HepG2 (cell line): ENCODE data around the gene LPIN3. TPM values are rescaled to one million over a fixed set of nuclear protein-coding genes. Genes with fewer than 3 reads are reported as not detected.
A peak's percentile ranks its signal among the peaks of the same experiment; 100 is the strongest.

ENCODE experiments used
- FOSL1 ChIP-seq: sonication (generic); formaldehyde crosslinking; IDR thresholded peaks from 2 replicates; pipeline ENCODE4 v1.9.0; 2021; ENCODE audit warnings: missing genetic modification reagents, borderline replicate concordance
- HMG20A ChIP-seq: IDR thresholded peaks from 2 replicates; pipeline ENCODE4 v1.6.1; 2016; ENCODE audit warnings: borderline replicate concordance
- NKX3-1 ChIP-seq: sonication (generic); formaldehyde crosslinking; IDR thresholded peaks from 2 replicates; pipeline ENCODE4 v1.5.0; 2020; ENCODE audit warnings: missing genetic modification reagents
- PHF21A ChIP-seq: sonication (generic); formaldehyde crosslinking; IDR thresholded peaks from 2 replicates; pipeline ENCODE4 v1.5.0; 2020; ENCODE audit warnings: mild to moderate bottlenecking, missing genetic modification reagents
- POGZ ChIP-seq: sonication (generic); formaldehyde crosslinking; IDR thresholded peaks from 2 replicates; pipeline ENCODE4 v1.4.0; 2020; ENCODE audit warnings: mild to moderate bottlenecking, missing genetic modification reagents
- SAP130 ChIP-seq: IDR thresholded peaks from 2 replicates; pipeline ENCODE4 v1.6.1; 2016; ENCODE audit warnings: low read depth
- ZBTB8A ChIP-seq: sonication (generic); formaldehyde crosslinking; IDR thresholded peaks from 2 replicates; pipeline ENCODE4 v1.4.0; 2020; ENCODE audit warnings: mild to moderate bottlenecking, low read depth, missing genetic modification reagents, borderline replicate concordance
- ZMYM2 ChIP-seq: sonication (generic); formaldehyde crosslinking; IDR thresholded peaks from 2 replicates; pipeline ENCODE4 v1.8.0; 2022; ENCODE audit warnings: mild to moderate bottlenecking, missing genetic modification reagents
- ZMYM4 ChIP-seq: sonication (generic); formaldehyde crosslinking; IDR thresholded peaks from 2 replicates; pipeline ENCODE4 v1.8.1; 2023; ENCODE audit warnings: mild to moderate bottlenecking, missing genetic modification reagents
- ZNF354B ChIP-seq: sonication (generic); formaldehyde crosslinking; IDR thresholded peaks from 2 replicates; pipeline ENCODE4 v1.8.0; 2022; ENCODE audit warnings: mild to moderate bottlenecking, missing genetic modification reagents
- ZNF432 ChIP-seq: sonication (generic); formaldehyde crosslinking; IDR thresholded peaks from 2 replicates; pipeline ENCODE4 v1.5.0; 2020; ENCODE audit warnings: missing genetic modification reagents, mild to moderate bottlenecking, borderline replicate concordance
- ZNF468 ChIP-seq: sonication (generic); formaldehyde crosslinking; IDR thresholded peaks from 2 replicates; pipeline ENCODE4 v1.8.0; 2022; ENCODE audit warnings: mild to moderate bottlenecking, moderate library complexity, missing genetic modification reagents
- ZNF629 ChIP-seq: sonication (generic); formaldehyde crosslinking; conservative IDR thresholded peaks from 2 replicates; pipeline ENCODE4 v1.5.0; 2020; ENCODE audit warnings: missing genetic modification reagents
- ZNF746 ChIP-seq: sonication (generic); formaldehyde crosslinking; IDR thresholded peaks from 2 replicates; pipeline ENCODE4 v1.8.0; 2022; ENCODE audit warnings: mild to moderate bottlenecking, missing genetic modification reagents
- polyA plus RNA-seq, 8 experiments: library from polyadenylated mRNA; depleted of rRNA in 3 of 8; stranded (reverse) in 7 of 8; unstranded in 1 of 8; fragments of >200 nt; fragmentation: Illumina TruSeq in 4 of 8; extraction: Trizol in 4 of 8; gene quantifications; 2 replicates each; pipeline versions ENCODE4 v1.2.1 to v1.2.3, GENCODE V29; 2011 to 2016; ENCODE audit warnings: low read depth in 4 of 8, missing spikeins in 1 of 8, mixed read lengths in 1 of 8; ENCODE audit not compliant: insufficient read depth in 1 of 8
- total RNA-seq, 5 experiments: library from RNA; depleted of rRNA; stranded (reverse); fragments of >200 nt; fragmentation: Illumina TruSeq; extraction: Trizol; gene quantifications; 2 replicates each; pipeline ENCODE4 v1.2.3, GENCODE V29; 2016; ENCODE audit warnings: low read depth in 1 of 5
- TF ChIP-seq, protein P1 (sequence below): sonication (generic); formaldehyde crosslinking; IDR thresholded peaks from 2 replicates; pipeline ENCODE4 v1.4.0; 2020; ENCODE audit warnings: missing genetic modification reagents, borderline replicate concordance
- TF ChIP-seq, protein P2 (sequence below): sonication (generic); formaldehyde crosslinking; conservative IDR thresholded peaks from 2 replicates; pipeline ENCODE4 v1.4.0; 2020; ENCODE audit warnings: missing genetic modification reagents
- TF ChIP-seq, protein P3 (sequence below): sonication (generic); formaldehyde crosslinking; IDR thresholded peaks from 2 replicates; pipeline ENCODE4 v1.4.0; 2020; ENCODE audit warnings: missing genetic modification reagents
- TF ChIP-seq, protein P4 (sequence below): sonication (generic); formaldehyde crosslinking; IDR thresholded peaks from 2 replicates; pipeline ENCODE4 v1.8.1; 2023; ENCODE audit warnings: mild to moderate bottlenecking, missing genetic modification reagents
- TF ChIP-seq, protein P5 (sequence below): IDR thresholded peaks from 2 replicates; pipeline ENCODE4 v1.6.1; 2016; ENCODE audit warnings: control low read depth

LPIN3 gene
- total and polyA plus RNA-seq, 2 of the 13 experiments (the other 11 are each of a cell fraction or from before 2014, with no cell fraction given), result 14.2 to 28.6 TPM

DNA sequence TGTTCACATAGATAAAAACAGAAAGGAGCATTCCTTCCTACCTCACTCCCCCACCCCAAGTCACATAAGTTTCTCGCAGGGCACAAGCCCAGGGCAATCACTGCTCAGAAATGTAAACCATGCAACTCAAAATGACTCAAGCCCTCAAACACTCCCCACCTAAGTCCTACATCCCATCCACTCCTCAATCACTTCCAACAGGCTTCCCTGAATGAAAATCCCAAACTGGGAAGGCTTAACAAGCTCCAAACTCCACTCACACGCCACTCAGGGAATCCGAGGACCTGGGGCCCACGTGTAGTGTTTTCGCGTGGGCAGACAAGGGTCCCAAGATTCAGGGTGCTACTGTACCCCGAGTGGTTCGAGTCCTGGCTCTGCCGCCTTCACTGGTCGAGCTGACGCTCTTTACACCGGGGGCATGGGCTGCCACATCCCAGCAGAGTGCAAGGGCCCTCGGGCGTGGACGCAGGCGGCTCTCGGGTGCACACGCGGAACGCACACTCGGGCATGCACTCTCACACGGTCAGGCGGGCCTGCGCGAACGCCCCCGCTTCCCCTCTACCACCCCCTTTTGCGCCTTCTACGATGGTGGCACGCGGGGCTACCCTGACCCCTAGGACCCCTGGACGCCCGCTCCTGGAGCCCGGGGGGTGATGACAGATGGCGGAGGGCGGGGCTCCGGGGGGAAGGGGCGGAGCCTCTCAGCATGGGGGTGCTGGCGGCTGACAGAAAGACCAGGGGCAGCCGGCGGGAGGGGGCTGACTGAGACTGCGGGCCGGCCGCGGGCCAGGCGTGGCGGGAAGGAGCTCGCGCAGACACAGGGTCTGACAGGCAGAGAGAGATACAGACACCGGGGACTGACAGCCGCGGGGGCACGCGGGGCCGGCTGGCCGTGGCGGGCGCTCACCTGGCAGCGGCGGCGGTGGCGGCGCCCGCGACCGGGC, 23.7 kb upstream of the LPIN3 start (continued):
- TF ChIP-seq ZNF629, result no peak; the same call in 1 of the 2 replicates
- TF ChIP-seq ZNF468 (CRISPR knock-in tag), result no peak
- TF ChIP-seq, protein P1, sequence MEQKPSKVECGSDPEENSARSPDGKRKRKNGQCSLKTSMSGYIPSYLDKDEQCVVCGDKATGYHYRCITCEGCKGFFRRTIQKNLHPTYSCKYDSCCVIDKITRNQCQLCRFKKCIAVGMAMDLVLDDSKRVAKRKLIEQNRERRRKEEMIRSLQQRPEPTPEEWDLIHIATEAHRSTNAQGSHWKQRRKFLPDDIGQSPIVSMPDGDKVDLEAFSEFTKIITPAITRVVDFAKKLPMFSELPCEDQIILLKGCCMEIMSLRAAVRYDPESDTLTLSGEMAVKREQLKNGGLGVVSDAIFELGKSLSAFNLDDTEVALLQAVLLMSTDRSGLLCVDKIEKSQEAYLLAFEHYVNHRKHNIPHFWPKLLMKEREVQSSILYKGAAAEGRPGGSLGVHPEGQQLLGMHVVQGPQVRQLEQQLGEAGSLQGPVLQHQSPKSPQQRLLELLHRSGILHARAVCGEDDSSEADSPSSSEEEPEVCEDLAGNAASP (CRISPR knock-in tag), result peak; percentile 40; the same call in 1 of the 2 replicates
- TF ChIP-seq HMG20A, result no peak
- peak; percentile 85; the same call in 1 of the 2 replicates for TF ChIP-seq SAP130 (CRISPR knock-in tag)
- TF ChIP-seq, protein P2, sequence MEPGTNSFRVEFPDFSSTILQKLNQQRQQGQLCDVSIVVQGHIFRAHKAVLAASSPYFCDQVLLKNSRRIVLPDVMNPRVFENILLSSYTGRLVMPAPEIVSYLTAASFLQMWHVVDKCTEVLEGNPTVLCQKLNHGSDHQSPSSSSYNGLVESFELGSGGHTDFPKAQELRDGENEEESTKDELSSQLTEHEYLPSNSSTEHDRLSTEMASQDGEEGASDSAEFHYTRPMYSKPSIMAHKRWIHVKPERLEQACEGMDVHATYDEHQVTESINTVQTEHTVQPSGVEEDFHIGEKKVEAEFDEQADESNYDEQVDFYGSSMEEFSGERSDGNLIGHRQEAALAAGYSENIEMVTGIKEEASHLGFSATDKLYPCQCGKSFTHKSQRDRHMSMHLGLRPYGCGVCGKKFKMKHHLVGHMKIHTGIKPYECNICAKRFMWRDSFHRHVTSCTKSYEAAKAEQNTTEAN (CRISPR knock-in tag), result peak; percentile 96
- no peak; the same call in 1 of the 2 replicates for TF ChIP-seq POGZ (CRISPR knock-in tag)
- TF ChIP-seq NKX3-1 (CRISPR knock-in tag), result no peak; the same call in 1 of the 2 replicates
- 0 out of 2 replicates have a peak, but pooled peaks have one; percentile 56 for TF ChIP-seq ZNF746 (CRISPR knock-in tag)
- TF ChIP-seq, protein P3, sequence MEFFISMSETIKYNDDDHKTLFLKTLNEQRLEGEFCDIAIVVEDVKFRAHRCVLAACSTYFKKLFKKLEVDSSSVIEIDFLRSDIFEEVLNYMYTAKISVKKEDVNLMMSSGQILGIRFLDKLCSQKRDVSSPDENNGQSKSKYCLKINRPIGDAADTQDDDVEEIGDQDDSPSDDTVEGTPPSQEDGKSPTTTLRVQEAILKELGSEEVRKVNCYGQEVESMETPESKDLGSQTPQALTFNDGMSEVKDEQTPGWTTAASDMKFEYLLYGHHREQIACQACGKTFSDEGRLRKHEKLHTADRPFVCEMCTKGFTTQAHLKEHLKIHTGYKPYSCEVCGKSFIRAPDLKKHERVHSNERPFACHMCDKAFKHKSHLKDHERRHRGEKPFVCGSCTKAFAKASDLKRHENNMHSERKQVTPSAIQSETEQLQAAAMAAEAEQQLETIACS (CRISPR knock-in tag), result no peak
- TF ChIP-seq PHF21A (CRISPR knock-in tag), result peak; percentile 48; the same call in 1 of the 2 replicates
- TF ChIP-seq ZMYM2 (CRISPR knock-in tag), result 0 out of 2 replicates have a peak, but pooled peaks have one; percentile 21
- TF ChIP-seq ZNF354B, result no peak
- TF ChIP-seq, protein P4, sequence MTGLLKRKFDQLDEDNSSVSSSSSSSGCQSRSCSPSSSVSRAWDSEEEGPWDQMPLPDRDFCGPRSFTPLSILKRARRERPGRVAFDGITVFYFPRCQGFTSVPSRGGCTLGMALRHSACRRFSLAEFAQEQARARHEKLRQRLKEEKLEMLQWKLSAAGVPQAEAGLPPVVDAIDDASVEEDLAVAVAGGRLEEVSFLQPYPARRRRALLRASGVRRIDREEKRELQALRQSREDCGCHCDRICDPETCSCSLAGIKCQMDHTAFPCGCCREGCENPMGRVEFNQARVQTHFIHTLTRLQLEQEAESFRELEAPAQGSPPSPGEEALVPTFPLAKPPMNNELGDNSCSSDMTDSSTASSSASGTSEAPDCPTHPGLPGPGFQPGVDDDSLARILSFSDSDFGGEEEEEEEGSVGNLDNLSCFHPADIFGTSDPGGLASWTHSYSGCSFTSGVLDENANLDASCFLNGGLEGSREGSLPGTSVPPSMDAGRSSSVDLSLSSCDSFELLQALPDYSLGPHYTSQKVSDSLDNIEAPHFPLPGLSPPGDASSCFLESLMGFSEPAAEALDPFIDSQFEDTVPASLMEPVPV (CRISPR knock-in tag), result peak; percentile 24; the same call in 1 of the 2 replicates
- TF ChIP-seq ZBTB8A (CRISPR knock-in tag), result no peak
- TF ChIP-seq, protein P5, sequence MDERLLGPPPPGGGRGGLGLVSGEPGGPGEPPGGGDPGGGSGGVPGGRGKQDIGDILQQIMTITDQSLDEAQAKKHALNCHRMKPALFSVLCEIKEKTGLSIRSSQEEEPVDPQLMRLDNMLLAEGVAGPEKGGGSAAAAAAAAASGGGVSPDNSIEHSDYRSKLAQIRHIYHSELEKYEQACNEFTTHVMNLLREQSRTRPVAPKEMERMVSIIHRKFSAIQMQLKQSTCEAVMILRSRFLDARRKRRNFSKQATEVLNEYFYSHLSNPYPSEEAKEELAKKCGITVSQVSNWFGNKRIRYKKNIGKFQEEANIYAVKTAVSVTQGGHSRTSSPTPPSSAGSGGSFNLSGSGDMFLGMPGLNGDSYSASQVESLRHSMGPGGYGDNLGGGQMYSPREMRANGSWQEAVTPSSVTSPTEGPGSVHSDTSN (CRISPR knock-in tag), result no peak
- TF ChIP-seq FOSL1 (CRISPR knock-in tag), result no peak
- TF ChIP-seq ZMYM4 (CRISPR knock-in tag), result peak; percentile 76; the same call in 1 of the 2 replicates
- no peak for TF ChIP-seq ZNF432 (CRISPR knock-in tag)
